Activated CD8-positive, alpha-beta memory T cell treated with anti-CD3 and anti-CD28 coated beads, Interleukin-2, amount 50 U/mL, for 48 hours (primary cell): ENCODE results near the gene LAMA2.

ENCODE experiments used
- DNase-seq: peaks from one replicate; pipeline ENCODE4 v3.0.0-alpha.2; 2020

The LAMA2 gene

GRCh38 chr6:129188795-129189194 is 305.9 kb downstream of the LAMA2 start:
- DNase-seq: no peak

DNA sequence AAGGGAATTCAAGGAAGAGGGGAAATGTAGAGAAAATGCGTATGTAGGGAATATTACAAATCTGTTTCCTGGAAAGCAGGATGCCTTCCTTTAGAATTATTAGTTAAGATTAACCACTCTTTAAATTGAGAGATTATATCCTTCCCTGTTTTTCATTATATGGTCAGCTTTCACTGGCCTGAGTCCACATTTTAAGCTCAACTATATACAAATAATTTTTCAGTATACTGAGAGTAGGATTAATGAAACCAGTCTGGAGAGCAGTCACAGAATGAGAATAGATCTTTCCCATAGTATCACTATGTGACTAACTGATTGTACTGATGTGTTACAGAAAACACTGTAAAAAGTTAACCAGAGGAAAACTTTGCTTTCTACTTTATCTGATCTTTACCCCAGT is 306.3 kb downstream of the LAMA2 start:
- DNase-seq: no peak

DNA sequence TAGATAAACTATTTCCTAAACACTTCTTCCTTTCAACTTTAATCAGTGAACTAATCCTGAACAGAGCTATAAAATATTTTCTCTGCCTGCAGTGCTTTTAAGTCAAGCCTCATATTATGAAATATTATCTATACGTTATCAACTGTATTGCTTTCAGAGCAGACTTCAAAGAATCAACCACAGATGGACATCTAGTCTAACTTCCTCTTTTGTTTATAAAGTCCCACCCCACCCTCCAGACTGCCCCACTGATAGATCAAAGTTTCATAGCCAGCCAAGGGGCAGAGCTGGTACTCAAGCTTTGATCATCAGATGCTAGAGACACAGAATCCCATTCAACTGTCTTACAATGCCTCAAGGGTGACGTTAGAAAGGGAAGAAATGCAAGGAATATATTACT is 308.3 kb downstream of the LAMA2 start:
- DNase-seq: no peak

DNA sequence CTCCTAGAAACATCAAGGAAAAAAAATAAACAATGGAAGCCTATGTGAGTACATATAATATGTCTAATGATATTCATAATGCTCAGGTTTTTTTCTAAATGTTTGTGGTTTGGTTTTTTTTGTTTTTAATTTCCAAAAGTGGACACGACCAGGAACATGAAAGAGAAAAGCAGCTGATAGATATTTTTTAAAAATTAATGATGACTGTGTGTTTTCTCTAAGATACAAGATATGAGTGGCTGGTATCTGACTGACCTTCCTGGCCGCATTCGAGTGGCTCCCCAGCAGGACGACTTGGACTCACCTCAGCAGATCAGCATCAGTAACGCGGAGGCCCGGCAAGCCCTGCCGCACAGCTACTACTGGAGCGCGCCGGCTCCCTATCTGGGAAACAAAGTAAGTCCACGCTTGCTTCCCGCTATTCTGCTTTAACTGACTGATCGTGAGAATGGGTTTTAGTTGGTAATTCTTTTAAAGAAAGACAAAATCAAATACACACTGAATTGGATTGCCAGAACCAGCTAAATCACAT is 309.6 kb downstream of the LAMA2 start:
- no peak for DNase-seq

GRCh38 chr6:129194306-129194941 is 311.5 kb downstream of the LAMA2 start:
- DNase-seq: no peak

- no peak for DNase-seq
These were observed 312.2 kb downstream of the LAMA2 start for GRCh38 chr6:129195161-129195560.

DNA sequence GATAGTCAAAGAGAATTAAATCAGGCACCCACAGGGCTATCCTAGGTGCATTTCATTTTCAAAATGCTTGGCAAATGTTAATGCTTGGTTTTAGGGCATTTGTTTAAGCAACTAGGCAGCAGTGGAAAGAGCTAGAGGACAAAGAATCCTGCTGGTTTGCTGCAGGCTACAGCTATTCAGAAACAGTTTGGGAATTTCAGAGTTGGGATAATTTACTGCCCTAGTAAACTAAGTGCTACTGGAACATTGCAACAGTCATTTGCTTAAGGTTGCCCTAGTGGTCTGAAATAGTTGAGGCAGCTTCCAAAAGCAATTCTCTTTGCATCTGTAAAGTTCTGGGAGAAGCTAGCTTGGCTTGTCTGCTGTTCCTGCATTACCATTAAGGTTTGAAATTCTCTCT is 312.7 kb downstream of the LAMA2 start:
- no peak for DNase-seq

GRCh38 chr6:129197154-129197553 is 314.2 kb downstream of the LAMA2 start:
- no peak for DNase-seq

GRCh38 chr6:129200151-129200550 is 317.2 kb downstream of the LAMA2 start:
- DNase-seq: no peak

DNA sequence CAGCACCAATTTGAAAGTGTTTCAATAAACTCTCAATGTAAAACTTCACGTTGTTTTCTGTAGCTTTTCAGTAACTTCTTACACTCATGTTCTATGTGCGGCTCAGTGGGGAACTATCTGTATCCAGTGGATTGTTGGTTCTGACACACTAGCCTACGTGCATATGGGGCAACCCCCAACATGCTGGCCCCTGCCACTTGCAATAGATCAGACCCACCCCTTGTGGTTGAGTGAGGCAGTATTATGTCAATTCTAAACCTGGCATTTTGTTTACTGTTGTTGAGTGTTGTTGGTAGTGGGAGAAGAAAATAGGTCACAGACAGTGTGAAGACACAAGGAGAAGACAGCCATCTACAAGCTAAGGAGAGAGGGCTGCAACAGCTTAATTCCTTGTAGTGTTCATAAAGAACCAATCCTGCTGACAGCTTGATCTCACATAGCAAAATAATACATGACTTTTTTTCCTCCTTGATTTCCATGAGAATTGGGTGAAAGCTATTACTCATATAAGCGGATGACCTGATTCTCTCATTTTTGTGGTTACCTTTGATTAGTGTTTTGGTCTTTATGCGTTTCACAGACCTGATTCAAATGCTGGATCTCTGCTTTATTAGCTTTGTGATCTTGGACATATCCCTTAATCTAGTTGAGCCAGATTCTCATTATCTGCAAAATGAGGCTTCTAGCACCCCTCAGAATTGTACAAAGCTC is 320.4 kb downstream of the LAMA2 start:
- no peak for DNase-seq

DNA sequence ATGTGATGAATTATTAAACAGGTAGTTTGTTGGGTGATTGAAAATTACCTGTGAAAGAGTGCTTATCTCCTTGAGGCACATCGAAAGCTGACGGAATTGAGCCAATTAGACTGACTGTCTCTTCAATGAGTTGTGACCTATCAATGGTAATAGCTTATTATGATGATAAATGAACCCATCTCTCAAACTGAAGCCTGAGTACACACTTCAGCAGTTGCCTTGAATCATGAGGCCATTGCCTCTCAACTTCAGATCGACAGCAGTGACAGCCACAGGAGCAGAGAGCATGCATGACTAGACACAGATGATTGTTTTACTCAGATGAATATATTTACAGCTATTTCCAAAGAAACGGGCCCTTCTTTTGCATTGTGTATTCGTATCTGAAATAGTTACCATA is 323.9 kb downstream of the LAMA2 start:
- no peak for DNase-seq

- DNase-seq: no peak
These were observed 324.9 kb downstream of the LAMA2 start for GRCh38 chr6:129207832-129208231.

- no peak for DNase-seq
These were observed 325.6 kb downstream of the LAMA2 start for GRCh38 chr6:129208415-129209034.

DNA sequence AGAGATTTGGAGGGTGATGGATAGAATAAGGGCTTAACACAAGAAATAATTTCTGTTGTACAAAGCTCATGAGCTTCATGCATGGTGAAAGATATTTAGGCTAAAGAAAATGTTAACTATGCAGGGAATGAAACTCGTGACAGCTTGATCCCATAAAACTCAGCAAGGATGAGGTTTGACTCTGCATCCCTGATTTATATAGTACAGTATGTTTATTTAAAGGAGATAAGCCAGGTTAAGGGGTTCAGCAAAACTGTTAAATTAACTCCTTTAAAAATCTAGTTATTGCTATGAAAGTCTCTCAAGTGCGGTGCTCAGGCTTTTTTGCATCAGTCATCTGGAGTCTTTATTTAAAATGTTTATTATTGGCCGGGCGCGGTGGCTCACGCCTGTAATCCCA is 326.4 kb downstream of the LAMA2 start:
- no peak for DNase-seq

DNA sequence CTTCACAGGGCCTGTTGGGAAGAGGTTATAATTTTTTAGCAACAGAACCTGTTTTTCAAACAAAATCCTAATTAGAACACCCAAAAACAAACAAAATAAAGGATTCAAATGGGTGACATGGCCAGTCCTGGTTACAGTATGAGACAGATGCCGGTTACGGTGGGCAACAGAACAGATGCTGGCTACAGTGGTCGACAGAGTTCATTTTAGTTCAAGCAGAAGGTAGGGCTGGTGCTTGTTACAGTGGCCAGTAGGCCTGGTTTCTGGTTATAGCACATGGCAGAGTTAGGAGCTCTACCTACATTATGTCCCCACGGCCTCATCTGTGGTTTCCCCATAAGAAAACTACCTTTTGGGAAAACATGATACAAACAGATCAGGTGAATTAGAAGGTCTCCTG is 327.7 kb downstream of the LAMA2 start:
- DNase-seq: no peak

DNA sequence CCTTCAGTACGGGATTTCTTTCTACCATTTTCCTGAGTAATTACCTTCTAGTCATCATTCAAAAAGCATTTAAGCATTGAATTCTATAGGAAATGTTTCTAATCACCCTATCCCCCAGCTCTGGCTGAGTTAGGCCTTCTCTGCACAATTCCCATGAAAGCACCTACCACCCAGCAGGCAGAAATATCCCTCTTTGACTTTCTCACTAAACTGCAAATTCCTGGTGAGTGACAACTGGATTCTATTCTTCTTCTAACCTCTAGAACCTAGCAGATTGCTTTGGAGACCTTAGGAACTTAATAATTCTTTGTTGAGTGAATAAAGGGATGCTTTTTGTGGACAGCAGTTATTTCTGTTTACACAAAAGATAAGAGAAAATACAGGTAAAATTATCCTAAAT is 328.7 kb downstream of the LAMA2 start:
- DNase-seq: no peak

DNA sequence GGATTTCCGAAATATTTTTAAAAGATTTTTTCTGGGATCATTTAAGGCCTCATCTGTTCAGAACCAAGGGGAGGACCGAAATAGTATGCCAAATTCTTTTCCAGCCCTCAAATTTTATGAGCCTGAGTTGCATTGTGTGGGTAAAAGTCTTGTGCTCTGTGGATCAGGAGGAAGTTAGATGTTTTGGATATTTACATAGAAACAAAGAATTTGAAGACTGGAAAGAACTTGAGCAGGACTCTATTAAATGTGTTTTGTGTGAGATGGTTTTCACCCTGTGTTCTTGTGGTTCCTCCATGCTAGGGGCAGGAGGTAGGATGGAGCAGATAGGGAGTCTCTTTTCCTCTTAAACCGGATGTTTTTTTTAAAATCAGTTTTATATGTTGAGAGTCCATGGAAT is 329.1 kb downstream of the LAMA2 start:
- no peak for DNase-seq

- DNase-seq: no peak
These were observed 332.3 kb downstream of the LAMA2 start for GRCh38 chr6:129215246-129215645.

GRCh38 chr6:129215916-129216520 is 333.1 kb downstream of the LAMA2 start:
- no peak for DNase-seq

DNA sequence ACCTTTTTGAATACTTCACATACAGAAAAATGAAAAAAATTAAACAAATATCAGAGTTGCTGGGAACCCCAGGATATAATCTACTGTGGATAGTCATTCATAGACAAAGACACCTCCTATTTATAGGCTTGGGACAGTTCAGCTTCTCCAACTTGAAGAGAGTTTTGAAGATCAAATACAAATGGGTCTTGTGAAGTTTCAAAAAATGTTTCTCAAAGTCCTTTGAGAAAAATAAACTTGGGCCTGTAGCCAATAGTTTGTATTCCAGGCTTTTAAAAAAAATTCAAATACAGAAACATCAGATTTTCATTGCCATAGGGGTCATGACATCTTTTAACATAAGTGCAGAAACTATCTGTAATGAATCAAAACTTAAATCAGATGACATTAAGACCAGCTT is 334.8 kb downstream of the LAMA2 start:
- no peak for DNase-seq

GRCh38 chr6:129233458-129234134 is 350.7 kb downstream of the LAMA2 start:
- no peak for DNase-seq

GRCh38 chr6:129235167-129236000 is 352.4 kb downstream of the LAMA2 start:
- no peak for DNase-seq
